ENCODE measurements around the gene ZBTB7C.

ZBTB7C gene

DNA sequence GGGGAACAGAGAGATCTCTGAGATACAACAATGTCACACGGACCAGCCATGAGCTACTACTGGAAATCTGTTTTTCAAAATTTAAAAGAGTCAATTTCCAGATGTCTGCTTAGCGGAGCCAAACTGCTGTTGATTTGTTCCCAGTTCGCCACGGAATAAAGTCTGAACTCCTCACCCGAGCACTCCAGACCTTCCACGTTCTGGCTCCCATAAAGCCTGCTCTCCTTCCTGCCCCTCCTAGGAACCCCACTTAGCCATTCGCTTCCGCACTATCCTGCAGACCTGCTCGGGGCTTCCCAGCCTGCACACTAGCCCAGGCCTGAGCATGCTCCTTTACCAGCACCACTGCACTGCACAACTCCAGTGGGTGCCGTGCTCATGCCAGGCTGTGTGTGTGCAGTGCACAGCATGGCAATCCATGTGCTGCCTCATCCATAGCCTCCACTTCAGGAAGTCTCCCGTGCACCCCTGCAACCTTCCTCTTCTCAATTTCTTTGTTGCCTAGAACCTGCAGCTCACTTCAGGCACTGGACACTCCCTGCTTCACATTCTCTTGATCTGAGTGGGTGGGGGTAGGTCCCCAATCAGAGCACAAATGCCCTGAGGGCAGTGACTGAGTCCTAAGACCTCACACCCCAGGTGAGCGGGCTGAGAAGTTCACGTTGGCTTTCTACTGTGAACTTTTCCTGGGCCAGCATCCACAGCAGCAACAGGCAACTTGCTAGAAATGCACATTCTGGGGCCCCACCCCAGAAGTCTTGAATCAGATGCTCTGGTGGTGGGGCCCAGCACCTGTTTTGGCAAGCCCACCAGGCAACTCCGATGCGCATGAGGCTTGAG is 53.7 kb downstream of the ZBTB7C start:
- no peak for DNase-seq (ENCODE audit: extremely low read depth in 1 of 2, low read depth in 1 of 2)

DNA sequence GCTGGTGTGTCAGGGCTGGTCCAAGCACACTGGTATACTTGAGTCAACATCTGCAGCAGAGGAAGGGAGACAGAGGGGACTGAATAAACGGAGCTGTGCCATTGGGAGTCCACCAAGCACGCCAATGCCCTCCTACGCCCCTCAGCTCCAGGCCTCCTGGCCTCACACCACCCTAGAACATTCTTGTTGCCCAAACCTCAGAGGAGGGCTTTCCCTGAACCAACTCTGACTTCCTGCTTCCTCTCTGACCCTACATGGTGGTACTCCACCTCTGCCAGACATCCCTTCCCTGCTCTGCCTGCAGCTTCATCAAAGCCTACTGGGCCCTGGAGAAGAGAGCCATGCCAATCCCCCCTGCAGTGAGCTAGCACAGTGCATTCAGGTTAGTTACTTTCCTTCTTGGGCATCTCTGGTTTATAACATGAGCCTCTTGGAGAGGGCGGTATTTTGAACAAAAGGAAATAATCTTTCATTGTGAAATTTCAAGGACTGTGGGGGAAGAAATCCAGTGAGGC is 54.4 kb downstream of the ZBTB7C start:
- no peak for DNase-seq (ENCODE audit: extremely low read depth in 1 of 2, low read depth in 1 of 2)

DNA sequence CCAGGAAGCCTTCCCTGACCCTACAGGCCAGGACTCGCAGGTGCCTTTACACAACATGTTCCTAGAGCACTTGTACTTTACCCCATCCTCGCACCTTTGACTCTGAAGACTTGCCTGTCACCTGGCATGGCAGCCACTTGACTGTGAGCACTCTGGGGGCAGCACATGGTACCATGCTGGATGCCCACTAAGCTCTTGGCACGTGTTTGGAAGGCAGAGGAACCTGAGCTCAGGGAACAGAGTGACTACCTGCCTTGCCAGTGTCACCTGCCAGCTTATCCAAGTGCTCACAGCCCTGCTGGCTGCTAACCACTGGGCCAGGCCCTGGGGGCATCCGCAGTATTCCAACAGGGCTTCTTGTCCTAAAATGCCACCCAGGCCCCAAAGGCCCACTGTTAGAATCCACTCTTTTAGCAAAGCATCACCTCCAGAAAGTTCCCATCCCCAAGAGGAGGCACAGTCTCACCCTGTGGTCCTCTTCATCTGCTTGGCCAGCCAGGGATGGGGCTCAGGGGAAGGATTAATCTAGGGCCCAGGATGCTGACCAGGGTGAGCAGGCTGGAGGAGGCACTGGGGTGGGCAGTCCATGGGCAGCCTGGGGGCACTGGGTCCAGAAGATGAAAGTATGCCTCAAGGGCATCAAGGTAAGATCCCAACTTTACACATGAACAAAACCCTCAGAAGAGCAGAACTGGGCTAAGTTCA is 57.0 kb downstream of the ZBTB7C start:
- DNase-seq (ENCODE audit: extremely low read depth in 1 of 2, low read depth in 1 of 2), result no peak

DNA sequence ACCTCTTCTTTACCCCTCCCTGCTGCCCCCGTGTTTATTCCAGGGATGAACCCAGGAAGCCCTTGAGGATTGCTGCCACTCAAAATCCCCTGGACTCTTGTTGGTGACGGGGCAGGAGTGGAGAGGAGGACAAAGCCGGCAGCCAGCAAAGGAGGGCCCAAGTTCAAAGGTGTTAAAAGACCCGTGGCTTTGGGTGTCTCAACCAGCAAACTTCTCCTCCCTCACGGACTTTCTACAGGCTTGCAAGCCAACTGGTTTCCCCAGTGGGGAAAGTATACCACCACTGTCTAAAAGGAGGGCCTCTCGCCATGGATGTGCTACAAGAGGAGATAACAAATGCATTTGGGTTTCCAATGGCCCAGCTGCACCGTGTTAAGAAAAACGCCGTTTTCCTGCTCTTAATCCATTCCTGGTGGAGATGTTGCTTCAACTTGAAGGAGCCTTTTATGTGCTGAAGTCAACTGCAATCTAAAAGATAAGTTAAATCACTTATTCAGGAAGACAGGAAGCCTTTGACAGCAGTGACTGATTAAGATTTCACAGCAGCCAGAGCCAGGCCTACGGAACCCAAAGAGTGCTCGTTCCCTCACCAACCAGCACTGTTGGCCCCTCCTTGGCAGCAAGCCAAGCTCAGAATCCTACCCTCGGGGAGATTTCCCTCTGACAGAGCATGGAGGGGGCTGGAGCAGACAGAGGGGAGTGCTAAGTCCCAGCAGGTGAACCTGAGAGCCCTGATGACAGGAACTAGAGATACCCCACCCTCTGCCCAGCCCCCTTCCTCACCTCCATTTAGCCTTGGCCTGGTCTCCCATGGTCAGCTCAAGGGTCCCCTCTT is 57.8 kb downstream of the ZBTB7C start:
- DNase-seq (ENCODE audit: extremely low read depth in 1 of 2, low read depth in 1 of 2), result no peak

DNA sequence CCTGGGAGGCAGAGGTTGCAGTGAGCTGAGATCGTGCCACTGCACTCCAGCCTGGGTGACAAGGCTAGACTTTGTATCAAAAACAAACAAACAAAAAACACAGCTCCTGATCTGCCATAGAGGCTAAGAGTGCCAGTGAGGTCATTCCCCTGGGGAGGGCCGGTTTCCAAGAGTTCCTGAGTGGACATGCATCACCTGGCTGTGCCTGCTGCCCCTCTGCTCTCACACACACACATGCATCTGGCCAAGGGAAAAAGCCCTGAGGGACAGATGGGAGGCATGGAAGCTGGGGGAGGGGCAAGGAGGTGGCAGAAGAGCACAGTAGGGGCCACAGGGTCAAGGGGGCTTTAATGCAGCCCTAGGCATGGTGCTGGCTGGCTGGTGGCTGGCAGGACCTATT is 60.4 kb downstream of the ZBTB7C start:
- no peak for DNase-seq (ENCODE audit: extremely low read depth in 1 of 2, low read depth in 1 of 2)

DNA sequence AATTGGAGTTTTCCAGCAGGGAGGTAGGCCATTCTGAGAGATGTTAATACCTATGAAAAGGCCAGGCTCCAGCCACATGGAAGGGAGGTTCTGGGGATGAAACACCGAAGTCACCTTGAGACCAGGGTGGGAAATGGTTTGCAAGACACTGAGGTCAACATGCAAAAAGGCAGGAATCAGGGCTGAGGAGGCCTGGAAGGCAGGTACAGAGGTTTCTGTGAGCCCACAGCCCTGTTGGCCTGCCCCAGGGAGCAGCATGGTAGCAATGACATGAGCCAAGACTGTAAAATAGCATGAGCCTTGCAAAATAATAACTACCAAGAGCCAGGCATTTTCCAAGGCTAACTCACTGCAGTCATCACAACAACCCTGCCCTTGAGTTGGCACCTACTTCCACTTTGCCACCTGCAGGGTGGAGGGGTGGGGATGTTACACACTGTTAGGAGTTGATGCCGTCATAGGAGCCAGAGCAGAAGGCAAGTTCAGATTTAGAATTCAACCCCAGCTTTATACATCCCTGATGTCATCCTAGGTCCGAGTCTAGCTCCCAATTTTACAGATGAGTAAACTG is 61.3 kb downstream of the ZBTB7C start:
- DNase-seq (ENCODE audit: extremely low read depth in 1 of 2, low read depth in 1 of 2), result no peak

DNA sequence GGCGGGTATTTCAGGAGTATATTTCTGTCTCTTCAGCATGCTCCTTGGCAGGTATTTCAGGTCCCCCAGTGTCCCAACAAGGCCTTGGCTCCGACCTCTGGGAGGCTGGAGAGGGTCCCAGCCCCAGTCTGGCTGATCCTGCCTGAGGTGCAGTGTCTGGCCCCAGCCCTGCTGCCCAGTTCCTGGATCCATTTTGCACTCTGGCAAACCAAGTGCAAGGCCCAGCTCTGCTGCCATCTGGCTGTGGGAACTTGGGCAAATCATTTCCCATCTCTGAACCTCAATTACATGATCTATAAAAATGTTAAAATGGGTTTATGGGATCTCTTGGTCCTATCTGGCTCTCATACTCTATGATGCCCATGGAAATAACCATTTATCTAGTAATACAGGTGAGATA is 63.6 kb downstream of the ZBTB7C start:
- no peak for DNase-seq (ENCODE audit: extremely low read depth in 1 of 2, low read depth in 1 of 2)

DNA sequence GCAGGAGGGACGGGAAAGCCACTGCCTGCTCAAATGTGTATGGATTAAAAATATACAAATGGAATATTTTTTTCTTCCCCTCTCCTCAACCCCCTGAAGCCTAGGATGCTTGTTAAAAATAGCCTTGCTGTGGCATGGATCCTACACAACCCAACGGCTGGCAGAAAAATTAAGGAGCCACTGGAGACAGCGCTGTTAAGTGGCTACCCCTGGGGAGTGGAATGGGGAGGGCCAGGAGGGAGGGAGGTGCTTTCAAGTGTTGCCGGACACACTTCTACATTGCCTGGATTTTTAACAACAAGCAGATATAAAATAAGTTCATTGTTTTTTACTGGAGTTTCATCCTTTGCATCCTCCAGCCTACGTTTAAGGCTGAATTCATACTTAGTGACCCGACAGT is 66.6 kb downstream of the ZBTB7C start:
- DNase-seq (ENCODE audit: extremely low read depth in 1 of 2, low read depth in 1 of 2), result no peak

DNA sequence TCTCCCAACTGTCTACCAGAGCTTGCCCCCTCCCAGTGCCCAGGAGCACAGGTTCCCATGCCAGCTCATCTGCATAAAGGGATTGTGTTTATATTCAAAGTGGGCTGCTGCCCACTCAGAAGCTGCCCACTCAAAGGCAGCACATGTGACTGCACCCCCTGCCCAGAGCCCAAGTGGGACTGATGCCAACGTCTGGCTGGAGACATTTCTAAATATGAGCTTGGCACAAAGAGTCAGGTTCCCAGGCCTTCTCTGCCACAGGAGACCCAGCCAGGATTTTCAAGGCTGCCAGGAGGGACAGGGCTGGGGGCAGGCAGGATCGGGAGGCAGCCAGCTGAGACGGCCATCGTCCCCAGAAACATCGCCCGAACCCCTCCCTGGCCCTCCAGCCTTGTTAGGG is 67.1 kb downstream of the ZBTB7C start:
- DNase-seq (ENCODE audit: extremely low read depth in 1 of 2, low read depth in 1 of 2), result no peak

DNA sequence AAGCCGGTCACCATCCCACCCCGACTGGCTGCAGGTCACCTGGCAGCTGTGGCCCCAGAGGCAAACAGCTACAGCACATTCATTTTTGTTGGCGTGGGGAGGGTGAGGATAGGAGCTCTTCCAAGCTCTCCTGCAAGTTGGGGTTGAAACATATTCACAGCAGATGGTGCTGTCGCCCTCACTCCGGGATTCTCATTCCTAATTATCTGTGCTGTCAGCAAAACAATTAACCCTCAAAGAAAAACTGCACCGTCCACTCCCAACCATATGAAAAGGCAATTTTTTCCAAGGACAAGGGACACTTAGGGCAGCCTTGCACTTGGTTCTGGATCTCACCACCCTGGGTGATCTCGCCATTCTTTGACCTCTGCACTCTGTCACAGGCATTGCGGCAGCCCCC is 68.6 kb downstream of the ZBTB7C start:
- DNase-seq (ENCODE audit: extremely low read depth in 1 of 2, low read depth in 1 of 2), result no peak

DNA sequence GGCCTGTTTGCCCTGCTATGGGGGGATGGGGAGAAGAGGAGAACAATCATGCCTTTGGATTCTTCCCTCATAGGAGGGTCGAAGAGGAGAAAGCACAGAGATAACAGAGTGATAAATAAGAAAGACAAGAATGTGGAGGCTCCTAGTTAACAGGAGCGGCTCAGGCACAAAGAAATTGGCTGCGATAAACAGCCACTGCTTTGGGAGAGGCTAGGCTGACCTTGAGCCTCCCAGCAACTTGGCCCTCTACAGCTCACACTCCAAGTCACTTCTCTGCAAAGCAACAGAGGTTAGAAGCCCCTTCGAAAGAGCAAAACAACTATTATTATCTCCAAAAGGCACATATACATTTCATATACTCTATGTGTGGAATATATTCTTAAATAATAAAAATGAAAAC is 69.5 kb downstream of the ZBTB7C start:
- no peak for DNase-seq (ENCODE audit: extremely low read depth in 1 of 2, low read depth in 1 of 2)

DNA sequence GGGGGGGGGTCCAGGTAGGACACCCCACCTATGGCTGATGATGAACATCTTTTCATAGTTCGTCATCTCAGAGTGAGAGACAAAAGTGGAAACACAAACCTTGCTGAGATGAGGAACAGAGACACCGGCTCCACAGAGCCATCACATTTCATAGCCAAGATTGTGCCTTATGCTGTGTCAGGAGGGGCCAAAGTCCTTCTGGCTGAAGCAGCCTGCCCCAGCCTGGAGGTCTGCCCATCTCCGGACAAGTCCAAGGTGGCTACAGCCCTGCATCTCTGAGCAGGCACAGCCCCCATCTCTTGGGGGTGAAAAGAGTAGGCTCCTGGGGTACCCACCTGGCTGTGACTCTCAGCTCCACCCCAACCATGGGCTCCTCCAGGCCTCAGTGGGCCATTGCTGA is 70.3 kb downstream of the ZBTB7C start:
- no peak for DNase-seq (ENCODE audit: extremely low read depth in 1 of 2, low read depth in 1 of 2)

DNA sequence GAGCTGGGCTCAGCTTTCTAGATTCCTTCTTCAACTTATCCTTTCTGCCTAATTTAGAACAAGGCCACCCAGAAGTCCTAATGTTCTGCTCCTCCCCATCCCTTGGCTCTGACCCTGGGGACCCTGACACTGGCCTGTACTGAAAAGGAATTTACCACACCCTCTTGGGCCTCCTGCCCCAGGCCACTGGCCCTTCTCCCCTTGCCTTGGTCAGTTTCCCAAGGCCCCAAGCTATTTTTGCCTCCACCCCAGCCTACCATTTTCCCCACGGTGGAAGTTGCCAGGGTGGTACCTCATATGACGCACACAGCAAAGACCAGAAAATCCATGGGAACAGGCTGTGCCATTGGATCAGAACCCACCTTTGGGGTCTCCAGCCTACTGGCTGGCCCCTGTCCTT is 72.1 kb downstream of the ZBTB7C start:
- no peak for DNase-seq (ENCODE audit: extremely low read depth in 1 of 2, low read depth in 1 of 2)

DNA sequence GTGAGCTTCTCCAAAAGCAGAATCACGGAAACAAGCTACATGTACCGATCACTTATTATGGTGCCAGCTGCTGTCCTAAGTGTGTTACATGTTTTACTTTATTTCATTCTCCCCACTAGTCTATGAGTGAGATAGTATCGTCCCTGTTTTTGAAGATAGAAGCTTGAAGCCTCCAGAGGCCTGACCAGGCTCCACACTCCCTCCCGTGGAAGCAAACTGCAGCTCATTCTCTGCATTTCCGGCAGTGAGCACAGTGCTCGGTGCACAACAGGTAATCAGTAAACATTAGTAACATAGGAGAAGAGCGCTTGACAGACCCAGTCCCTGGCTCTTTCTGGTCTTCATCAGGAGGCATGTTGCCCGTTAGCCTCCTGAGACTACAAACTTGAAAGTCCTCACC is 72.9 kb downstream of the ZBTB7C start:
- no peak for DNase-seq (ENCODE audit: extremely low read depth in 1 of 2, low read depth in 1 of 2)

DNA sequence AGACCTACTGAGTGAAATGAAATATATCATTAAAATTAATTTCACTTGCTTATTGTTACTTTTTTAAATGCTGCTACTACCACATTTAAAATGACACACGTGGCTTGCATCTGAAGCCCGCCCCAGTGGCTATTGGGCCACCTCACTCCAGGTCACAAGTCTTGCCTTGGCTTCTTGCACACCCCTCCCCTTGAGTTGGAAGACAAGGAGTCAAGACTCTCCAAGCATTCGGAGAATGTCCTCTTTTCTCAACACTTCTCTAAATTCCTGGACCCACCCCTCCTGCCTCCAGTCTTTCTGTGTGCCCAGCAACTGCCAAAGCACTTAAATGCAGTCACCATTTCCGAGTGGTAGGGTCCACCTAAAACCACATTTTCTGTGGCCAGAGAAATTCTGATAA is 73.4 kb downstream of the ZBTB7C start:
- DNase-seq (ENCODE audit: extremely low read depth in 1 of 2, low read depth in 1 of 2), result no peak

DNA sequence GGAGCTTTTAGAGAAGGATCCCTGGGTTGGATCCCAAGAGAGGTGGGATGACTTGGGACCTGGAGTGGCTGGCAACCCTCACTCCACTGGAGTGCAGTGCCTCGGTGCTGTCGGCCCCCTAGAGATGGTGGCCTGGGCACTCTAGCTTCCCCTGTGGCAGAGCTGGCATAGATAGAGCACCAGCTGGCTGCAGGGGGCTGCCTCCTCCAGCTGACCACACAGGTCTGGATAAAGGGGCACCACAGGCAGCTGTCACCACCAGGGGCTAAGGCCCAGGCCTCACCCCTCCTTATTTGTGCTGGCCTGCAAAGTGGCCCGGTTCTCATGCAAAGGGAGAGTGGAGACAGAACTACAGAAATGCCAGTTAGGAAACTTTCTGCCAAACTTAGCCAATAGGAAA is 74.3 kb downstream of the ZBTB7C start:
- DNase-seq (ENCODE audit: extremely low read depth in 1 of 2, low read depth in 1 of 2), result no peak

DNA sequence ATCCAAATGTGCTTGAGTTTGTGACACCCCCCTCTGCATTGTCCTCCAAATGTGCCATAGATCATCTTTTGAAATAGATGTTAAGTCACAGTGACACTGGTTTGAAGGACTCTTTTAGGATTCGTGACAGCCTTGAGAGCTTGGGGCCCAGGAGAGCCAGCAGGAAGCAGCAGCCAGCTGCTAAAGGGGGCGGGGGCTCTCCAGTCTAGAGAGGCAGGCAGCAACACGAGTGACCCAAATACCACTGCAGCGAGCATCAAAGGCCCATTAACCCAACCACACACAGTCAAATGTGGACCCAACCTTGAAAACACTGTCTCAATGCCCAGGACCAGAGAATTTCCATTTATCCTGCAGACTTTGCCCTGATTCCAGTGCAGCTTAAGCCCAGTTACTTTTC is 75.6 kb downstream of the ZBTB7C start:
- no peak for DNase-seq (ENCODE audit: extremely low read depth in 1 of 2, low read depth in 1 of 2)

DNA sequence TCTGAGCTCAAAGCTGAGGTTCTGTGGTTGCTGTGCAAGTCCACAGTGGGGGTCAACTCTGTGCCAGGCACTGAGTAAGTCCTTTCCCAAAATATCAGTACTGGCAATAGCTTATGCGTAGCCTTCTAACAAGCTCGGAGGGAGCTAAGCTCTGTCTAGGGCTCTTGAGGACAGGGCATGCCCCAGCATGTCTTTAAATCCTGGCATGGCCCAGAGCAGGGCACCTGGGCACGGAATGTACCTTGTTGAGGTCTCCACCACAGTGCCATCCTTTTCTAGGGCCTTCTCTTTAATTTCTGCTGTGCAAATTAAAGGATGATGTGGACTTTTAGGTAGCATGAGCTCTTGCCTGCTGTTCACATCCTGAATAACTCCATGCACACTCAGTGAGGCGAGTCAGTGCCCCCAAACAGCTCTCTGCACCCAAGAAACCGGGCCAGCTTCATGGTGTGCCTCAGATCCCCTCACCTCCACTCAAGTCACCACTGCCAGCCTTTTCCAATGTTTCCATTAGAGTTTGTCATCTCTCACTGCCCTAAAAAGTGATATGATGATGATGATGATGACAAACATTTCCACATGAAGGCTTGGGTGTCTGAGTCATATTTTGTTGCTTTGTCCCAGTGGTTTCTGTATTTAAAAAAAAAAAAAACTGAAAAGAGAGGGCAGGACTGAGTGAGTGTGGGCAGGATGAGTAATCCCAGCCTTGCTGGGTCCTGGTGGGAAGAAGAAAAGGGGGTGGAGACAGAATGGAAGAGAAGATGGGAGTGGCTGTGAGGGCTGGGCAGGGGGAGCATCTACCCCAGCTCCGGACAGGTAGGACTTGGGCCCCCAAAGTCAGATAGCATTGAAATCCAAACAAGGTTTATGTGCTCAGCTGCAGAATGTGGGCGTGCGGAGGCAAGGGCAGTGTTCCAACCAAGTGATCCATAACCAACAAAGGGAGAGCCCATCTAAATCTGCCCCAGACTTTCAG is 78.9 kb downstream of the ZBTB7C start:
- no peak for DNase-seq (ENCODE audit: extremely low read depth in 1 of 2, low read depth in 1 of 2)

DNA sequence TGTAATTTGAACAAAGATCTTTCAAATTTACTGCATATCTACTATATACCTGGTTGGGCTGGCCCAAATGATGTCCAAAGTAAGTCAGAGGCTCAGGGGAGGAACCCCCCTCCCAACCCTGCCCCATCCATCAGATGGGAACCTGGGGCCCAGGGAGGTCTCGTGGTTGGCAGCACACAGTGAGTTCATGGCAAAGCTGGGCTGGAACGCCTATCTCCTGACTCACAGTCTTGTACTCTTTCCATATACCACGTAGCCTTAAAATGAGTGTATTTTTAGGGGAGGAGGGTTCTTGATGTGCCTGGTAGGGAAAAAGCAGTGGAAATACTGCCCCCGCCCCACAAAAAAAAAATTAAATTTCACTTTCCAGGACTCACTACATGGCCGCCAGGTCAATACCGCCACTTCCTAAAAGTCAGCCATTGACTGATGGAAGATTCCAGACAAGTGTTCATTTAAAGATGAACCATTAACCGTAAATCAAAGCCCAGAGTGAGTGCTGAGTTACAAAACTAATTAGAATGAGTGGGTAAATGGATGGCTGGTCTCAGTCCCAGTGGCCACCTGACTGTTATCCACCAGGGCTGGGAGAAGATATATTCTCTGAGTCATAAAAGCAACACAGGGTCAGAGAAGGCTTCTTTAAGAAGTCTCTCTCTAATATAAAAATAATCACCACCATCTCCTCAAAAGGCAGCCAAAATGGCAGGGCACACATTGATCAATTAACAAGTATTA is 80.5 kb downstream of the ZBTB7C start:
- DNase-seq (ENCODE audit: extremely low read depth in 1 of 2, low read depth in 1 of 2), result no peak

All from stimulated activated CD8-positive, alpha-beta memory T cell treated with anti-CD3 and anti-CD28 coated beads, Interleukin-7, amount 100 ng/mL, for 48 hours (primary cell).